PC-3 (cell line): Measurements from ENCODE around the gene SINHCAF. TPM values are rescaled to one million over a fixed set of nuclear protein-coding genes. Genes with fewer than 3 reads are reported as not detected.

Experiments
- ATAC-seq: fragments of 200-7000 bp; cut with Tn5 transposase; 2 replicates; pipeline ENCODE4 v1.9.1; 2020; ENCODE audit warnings: mild to moderate bottlenecking, moderate library complexity
- BruUV-seq: library from RNA; stranded (reverse); fragments of 400-500 nt; replicated peaks from 2 replicates; lab custom pipeline; 2021; lab: Mats Ljungman, UMichigan
- CTCF ChIA-PET: fragments of 300-600 bp; sonication (Branson Sonifier 250); formaldehyde crosslinking; loops from one replicate; lab custom pipeline; 2022; ENCODE audit warnings: antibody characterized with exemption; lab: Charles Lee
- POLR2A ChIA-PET: fragments of 300-600 bp; sonication (Branson Sonifier 250); formaldehyde crosslinking; loops from one replicate; lab custom pipeline; 2022; ENCODE audit warnings: antibody characterized with exemption; ENCODE audit not compliant: unreplicated experiment; lab: Charles Lee
- DNase-seq: peaks from one replicate; pipeline ENCODE4 v3.0.0-alpha.2; 2015
- H2AFZ ChIP-seq: fragments of 300-600 bp; sonication (generic); 2 replicates; pipeline ENCODE4 v1.6.0; 2016; ENCODE audit warnings: antibody characterized with exemption, low read length
- H3F3A ChIP-seq: fragments of 300-600 bp; sonication (generic); one replicate; pipeline ENCODE4 v1.6.0; 2017; ENCODE audit warnings: antibody characterized with exemption, low read length, control low read depth, mild to moderate bottlenecking; ENCODE audit not compliant: unreplicated experiment
- H3K27ac ChIP-seq: fragments of 300-600 bp; sonication (generic); 2 replicates; pipeline ENCODE4 v1.5.1; 2016; ENCODE audit warnings: mild to moderate bottlenecking, low read length
- H3K27me3 ChIP-seq: fragments of 300-600 bp; sonication (generic); 2 replicates; pipeline ENCODE4 v1.6.1; 2016; ENCODE audit warnings: low read length, mixed read lengths
- H3K36me3 ChIP-seq: fragments of 300-600 bp; sonication (generic); 2 replicates; pipeline ENCODE4 v1.6.1; 2016; ENCODE audit warnings: low read depth, mixed run types, low read length, mixed read lengths
- H3K4me1 ChIP-seq: fragments of 300-600 bp; sonication (generic); 2 replicates; pipeline ENCODE4 v1.5.1; 2016; ENCODE audit warnings: low read length; ENCODE audit not compliant: insufficient read depth
- H3K4me2 ChIP-seq: fragments of 300-600 bp; sonication (generic); 2 replicates; pipeline ENCODE4 v1.6.0; 2016; ENCODE audit warnings: low read length
- H3K4me3 ChIP-seq: fragments of 300-600 bp; sonication (generic); 2 replicates; pipeline ENCODE4 v1.5.1; 2016; ENCODE audit warnings: mild to moderate bottlenecking, low read length, mixed read lengths
- H3K79me2 ChIP-seq: fragments of 300-600 bp; sonication (generic); 2 replicates; pipeline ENCODE4 v1.6.1; 2017; ENCODE audit warnings: low read length, mixed read lengths
- H3K9ac ChIP-seq: fragments of 300-600 bp; sonication (generic); 2 replicates; pipeline ENCODE4 v1.6.0; 2016; ENCODE audit warnings: mild to moderate bottlenecking, low read length
- H3K9me2 ChIP-seq: fragments of 300-600 bp; sonication (generic); replicated peaks from 2 replicates; pipeline ENCODE4 v1.6.1; 2016; ENCODE audit warnings: mixed run types, low read length, mixed read lengths
- H3K9me3 ChIP-seq: fragments of 300-600 bp; sonication (generic); 2 replicates; pipeline ENCODE4 v1.6.1; 2016; ENCODE audit warnings: low read length, mixed read lengths
- H4K20me1 ChIP-seq: fragments of 300-600 bp; sonication (generic); 2 replicates; pipeline ENCODE4 v1.6.1; 2016; ENCODE audit warnings: low read length, mixed read lengths
- CTCF ChIP-seq: fragments of 300-600 bp; sonication (generic); conservative IDR thresholded peaks from 2 replicates; pipeline ENCODE4 v1.5.1; 2017; ENCODE audit warnings: antibody characterized with exemption, low read depth, mild to moderate bottlenecking, low read length
- EZH2 ChIP-seq: fragments of 300-600 bp; sonication (generic); IDR thresholded peaks from one replicate; pipeline ENCODE4 v1.6.1; 2017; ENCODE audit warnings: antibody characterized with exemption, mild to moderate bottlenecking, low read length; ENCODE audit not compliant: unreplicated experiment
- EZH2phosphoT487 ChIP-seq: fragments of 300-600 bp; sonication (generic); IDR thresholded peaks from 2 replicates; pipeline ENCODE4 v1.6.1; 2018; ENCODE audit warnings: mild to moderate bottlenecking, antibody characterized with exemption, low read length, borderline replicate concordance
- intact Hi-C: fragments of 100-400 bp; cut with micrococcal nuclease; formaldehyde crosslinking; loops from 2 replicates; pipeline ENCODE4 v1.9.0; 2023
- total RNA-seq: library from RNA; depleted of rRNA; stranded (reverse); fragments of >200 nt; gene quantifications from 2 replicates; pipeline ENCODE4 v1.2.3, GENCODE V29; 2014

The SINHCAF gene
- total RNA-seq, 1 experiment from 2014 or later, result 32.0 TPM

GRCh38 chr12:31308116-31308515, 17.8 kb downstream of the SINHCAF start:
- no TSS peak for BruUV-seq
- Histone ChIP-seq H4K20me1 (peaks cover 51% of the 10 kb centered on the region), H3K27me3 (no peaks in the 10 kb centered on the region), H3K4me3 (no peak overlapping the region), H3K9me2 (no peaks in the 10 kb centered on the region), H3K9me3 (no peaks in the 10 kb centered on the region), H3K79me2 (peaks cover 100% of the 10 kb centered on the region), H3K36me3 (peaks cover 22% of the 10 kb centered on the region), H2AFZ (no peak overlapping the region), H3K9ac (no peak overlapping the region), H3F3A (no peaks in the 10 kb centered on the region), H3K4me2 (no peak overlapping the region), H3K4me1 (peaks cover 4% of the 10 kb centered on the region; the same call in 1 of the 2 replicates), H3K27ac (no peak overlapping the region)
- TF ChIP-seq CTCF (no peak), EZH2 (no peak), EZH2phosphoT487 (no peak)
- ChIA-PET CTCF (no interaction called here), POLR2A (no interaction called here)
- peak; percentile 23 for DNase-seq
- ATAC-seq, result peak; percentile 72
- intact Hi-C loops, result no loop called here

- peaks cover 100% of the 10 kb centered on the region for H3K79me2 ChIP-seq
- H3K36me3 ChIP-seq, result peaks cover 27% of the 10 kb centered on the region
- H3K9ac ChIP-seq, result no peak overlapping the region
- ChIA-PET CTCF (no interaction called here), POLR2A (no interaction called here)
- H3K27ac ChIP-seq, result no peak overlapping the region
- no peaks in the 10 kb centered on the region for H3K27me3 ChIP-seq
- H4K20me1 ChIP-seq, result peaks cover 44% of the 10 kb centered on the region
- DNase-seq (no peak), ATAC-seq (no peak)
- no peak overlapping the region for H3K4me2 ChIP-seq
- BruUV-seq, result no TSS peak
- no peak for TF ChIP-seq CTCF
- H3K9me3 ChIP-seq, result no peaks in the 10 kb centered on the region
- H2AFZ ChIP-seq, result no peak overlapping the region
- intact Hi-C loops, result no loop called here
- H3K4me1 ChIP-seq, result peaks cover 4% of the 10 kb centered on the region; the same call in 1 of the 2 replicates
- H3K4me3 ChIP-seq, result no peak overlapping the region
- no peaks in the 10 kb centered on the region for H3F3A ChIP-seq
- H3K9me2 ChIP-seq, result no peaks in the 10 kb centered on the region
Measured at GRCh38 chr12:31306866-31307265, 19.1 kb downstream of the SINHCAF start.

GRCh38 chr12:31303466-31303865, 22.5 kb downstream of the SINHCAF start:
- no peak overlapping the region for H3K27ac ChIP-seq

More at GRCh38 chr12:31303466-31303865, 22.5 kb downstream of the SINHCAF start:
- H3K79me2 ChIP-seq, result peaks cover 97% of the 10 kb centered on the region
- BruUV-seq, result no TSS peak
- H2AFZ ChIP-seq, result no peak overlapping the region
- no peak overlapping the region for H3K4me2 ChIP-seq
- DNase-seq (no peak), ATAC-seq (no peak)
- intact Hi-C loops, result no loop called here
- H3K36me3 ChIP-seq, result peaks cover 26% of the 10 kb centered on the region
- H4K20me1 ChIP-seq, result peaks cover 37% of the 10 kb centered on the region
- H3K9ac ChIP-seq, result no peak overlapping the region
- no peaks in the 10 kb centered on the region for H3K9me2 ChIP-seq
- CTCF ChIA-PET, result no interaction called here
- peaks cover 4% of the 10 kb centered on the region; the same call in 1 of the 2 replicates for H3K4me1 ChIP-seq
- TF ChIP-seq EZH2 (no peak), EZH2phosphoT487 (no peak), CTCF (no peak)
- no peaks in the 10 kb centered on the region for H3K9me3 ChIP-seq
- H3K4me3 ChIP-seq, result no peak overlapping the region
- H3K27me3 ChIP-seq, result no peaks in the 10 kb centered on the region
- POLR2A ChIA-PET, result no interaction called here
- H3F3A ChIP-seq, result no peaks in the 10 kb centered on the region
